K562 (cell line): ENCODE measurements around the gene SRGN. TPM values are rescaled to one million over a fixed set of nuclear protein-coding genes. Genes with fewer than 3 reads are reported as not detected.

Experiments used
- ATF4 ChIP-seq: fragments of 450-650 bp; formaldehyde crosslinking; IDR thresholded peaks from 2 replicates; pipeline ENCODE4 v1.4.0; 2022; ENCODE audit warnings: mild to moderate bottlenecking, moderate library complexity
- CXXC5 ChIP-seq: fragments of 250-450 bp; sonication (Bioruptor Pico); IDR thresholded peaks from 2 replicates; pipeline ENCODE4 v1.8.0; 2022; ENCODE audit warnings: inconsistent platforms, mild to moderate bottlenecking, moderate library complexity
- DPF2 ChIP-seq: fragments of 450-650 bp; IDR thresholded peaks from 2 replicates; pipeline ENCODE4 v1.6.1; 2016
- EP300 ChIP-seq: IDR thresholded peaks from 2 replicates; pipeline ENCODE4 v1.6.1; 2012; ENCODE audit warnings: low read length, improper control_type of control experiment
- FOXP4 ChIP-seq: sonication (generic); formaldehyde crosslinking; IDR thresholded peaks from 2 replicates; pipeline ENCODE4 v1.8.0; 2022; ENCODE audit warnings: mild to moderate bottlenecking, missing genetic modification reagents, borderline replicate concordance
- GATA2 ChIP-seq: sonication (generic); formaldehyde crosslinking; IDR thresholded peaks from 2 replicates; pipeline ENCODE4 v1.4.0; 2020; ENCODE audit warnings: mild to moderate bottlenecking, missing genetic modification reagents
- NFE2L1 ChIP-seq: fragments of 450-650 bp; IDR thresholded peaks from 2 replicates; pipeline ENCODE4 v1.6.1; 2016; ENCODE audit warnings: missing genetic modification characterization, low read depth, mild to moderate bottlenecking, missing compliant biosample characterization, moderate library complexity, borderline replicate concordance
- NR2C2 ChIP-seq, 2 experiments: fragments of 200-800 bp in 1 of 2; sonication (Bioruptor generic) in 1 of 2; sonication (generic) in 1 of 2; formaldehyde crosslinking in 1 of 2; IDR thresholded peaks; 2 replicates each; pipeline versions ENCODE4 v1.6.1 to v1.8.0; 2016 to 2022; ENCODE audit warnings: mild to moderate bottlenecking in 1 of 2, missing compliant biosample characterization in 1 of 2, missing genetic modification characterization in 1 of 2, missing genetic modification reagents in 1 of 2
- NR4A1 ChIP-seq, 2 experiments: fragments of 250-450 bp in 1 of 2; fragments of 450-650 bp in 1 of 2; sonication (Bioruptor Pico) in 1 of 2; IDR thresholded peaks; 2 replicates each; pipeline versions ENCODE4 v1.4.0 to v1.6.1; 2016 to 2020; ENCODE audit warnings: mild to moderate bottlenecking in 2 of 2, missing compliant biosample characterization in 1 of 2, missing genetic modification characterization in 1 of 2, moderate library complexity in 1 of 2
- POLR2A ChIP-seq: fragments of 450-650 bp; conservative IDR thresholded peaks from 2 replicates; pipeline ENCODE4 v1.6.1; 2016
- POLR2H ChIP-seq: IDR thresholded peaks from 2 replicates; pipeline ENCODE4 v1.6.1; 2016; ENCODE audit warnings: missing genetic modification characterization, low read depth, mild to moderate bottlenecking, control low read depth, missing compliant biosample characterization, moderate library complexity
- RHOXF2B ChIP-seq: fragments of 250-450 bp; sonication (Bioruptor Pico); conservative IDR thresholded peaks from 2 replicates; pipeline ENCODE4 v1.5.1; 2021
- TAF1 ChIP-seq: IDR thresholded peaks from 2 replicates; pipeline ENCODE4 v1.6.1; 2011; ENCODE audit warnings: mild to moderate bottlenecking, low read length, moderate library complexity; ENCODE audit not compliant: insufficient read depth, control insufficient read depth, severe bottlenecking; ENCODE audit errors: extremely low read depth
- USF1 ChIP-seq: sonication (generic); formaldehyde crosslinking; IDR thresholded peaks from 2 replicates; pipeline ENCODE4 v1.9.0; 2022; ENCODE audit warnings: mild to moderate bottlenecking, missing genetic modification reagents
- YY1 ChIP-seq, 3 experiments: IDR thresholded peaks; 2 replicates each; pipeline ENCODE4 v1.6.1; 2011; ENCODE audit warnings: low read length in 2 of 3, mild to moderate bottlenecking in 2 of 3, moderate library complexity in 2 of 3, borderline replicate concordance in 1 of 3, control low read depth in 1 of 3, low read depth in 1 of 3; ENCODE audit not compliant: insufficient read depth in 3 of 3, insufficient replicate concordance in 2 of 3, control insufficient read depth in 1 of 3, insufficient read length in 1 of 3; ENCODE audit errors: extremely low read depth in 1 of 3
- ZBTB49 ChIP-seq: sonication (generic); formaldehyde crosslinking; IDR thresholded peaks from 2 replicates; pipeline ENCODE4 v1.8.0; 2022; ENCODE audit warnings: missing genetic modification reagents, mild to moderate bottlenecking, borderline replicate concordance
- ZNF3 ChIP-seq: fragments of 250-450 bp; sonication (Bioruptor Pico); IDR thresholded peaks from 2 replicates; pipeline ENCODE4 v1.5.0; 2021; ENCODE audit warnings: mild to moderate bottlenecking, moderate library complexity
- ZNF354B ChIP-seq: fragments of 250-450 bp; sonication (Bioruptor Pico); IDR thresholded peaks from 2 replicates; pipeline ENCODE4 v1.4.0; 2020
- ZNF561 ChIP-seq: fragments of 450-650 bp; formaldehyde crosslinking; conservative IDR thresholded peaks from 2 replicates; pipeline ENCODE4 v1.4.0; 2020; ENCODE audit warnings: mild to moderate bottlenecking, moderate library complexity
- polyA plus RNA-seq, 8 experiments: library from polyadenylated mRNA; depleted of rRNA in 4 of 8; stranded (reverse) in 5 of 8; unstranded in 3 of 8; fragments of >200 nt; fragmentation: Nextera tagmentation in 2 of 8; fragmentation: Illumina TruSeq in 1 of 8; extraction: Ambion mirVana in 2 of 8; extraction: Trizol in 1 of 8; gene quantifications; 2 replicates each; pipeline versions ENCODE4 v1.2.1 to v1.2.3, GENCODE V29; 2011 to 2014; ENCODE audit warnings: inconsistent platforms in 1 of 8, missing spikeins in 1 of 8
- total RNA-seq, 7 experiments: library from RNA; depleted of rRNA in 6 of 7; stranded (reverse); fragments of >200 nt in 6 of 7; fragmentation: Illumina TruSeq in 2 of 7; extraction: Trizol in 2 of 7; gene quantifications; 2 replicates each; pipeline versions ENCODE4 v1.2.1 to v1.2.3, GENCODE V29; 2011 to 2021; ENCODE audit warnings: low replicate concordance in 1 of 7

SRGN gene
- total and polyA plus RNA-seq, 9 of the 15 experiments (the other 6 are each of a cell fraction or from before 2014, with no cell fraction given): 136 to 304 (median 180) TPM

GRCh38 chr10:69123747-69124562 lies 36.1 kb downstream of the SRGN start, which contains the start of gene VPS26A (continued):
- TF ChIP-seq NR2C2 (CRISPR knock-in tag; IDR thresholded peaks at IDR 0.05) (no peak; the same call in 1 of the 2 replicates), NR2C2 (tag; IDR thresholded peaks at IDR 0.05) (peak; percentile 70), GATA2 (CRISPR knock-in tag) (no peak), ZNF3 (CRISPR knock-in tag) (no peak), DPF2 (peak; percentile 64; the same call in 1 of the 2 replicates), CXXC5 (CRISPR knock-in tag) (peak; percentile 98), ATF4 (peak; percentile 45; the same call in 1 of the 2 replicates), POLR2A (peak; percentile 98), EP300 (0 out of 2 replicates have a peak, but pooled peaks have one; percentile 19), ZNF354B (CRISPR knock-in tag) (0 out of 2 replicates have a peak, but pooled peaks have one; percentile 28), NR4A1 (CRISPR knock-in tag; IDR thresholded peaks at IDR 0.05) (no peak), NR4A1 (tag; IDR thresholded peaks at IDR 0.05) (0 out of 2 replicates have a peak, but pooled peaks have one; percentile 46), USF1 (CRISPR knock-in tag) (peak; percentile 98), TAF1 (peak; percentile 75), FOXP4 (0 out of 2 replicates have a peak, but pooled peaks have one; percentile 16), YY1 (IDR thresholded peaks at IDR 0.05; ENCODE audit: borderline replicate concordance in 1 of 3, control insufficient read depth in 1 of 3, extremely low read depth in 1 of 3, insufficient read depth in 3 of 3, insufficient read length in 1 of 3, insufficient replicate concordance in 2 of 3, low read depth in 1 of 3, low read length in 2 of 3) (peak in 2 of 3 experiments; percentile 6 to 21), ZNF561 (CRISPR knock-in tag) (no peak), RHOXF2B (CRISPR knock-in tag) (no peak), NFE2L1 (tag) (no peak), ZBTB49 (CRISPR knock-in tag) (no peak), POLR2H (tag) (peak; percentile 96)
